H54 (cell line): Measurements from ENCODE around the gene SNRK.
"Not testable (repeated sequence)": the region's sequence is repeated elsewhere in the genome, so short reads cannot be mapped to it uniquely, and the experiment has no call there.

Experiments
- DNase-seq: peaks from one replicate; pipeline ENCODE4 v3.0.0; 2011; ENCODE audit warnings: low spot score, mixed read lengths; ENCODE audit not compliant: insufficient read length
- FAIRE-seq: peaks from 3 replicates; lab custom pipeline; 2011; peaks lifted over from hg19 to GRCh38; lab: Jason Lieb, UNC
- POLR2A ChIP-seq: IDR thresholded peaks from 2 replicates; pipeline ENCODE4 v1.6.1; 2011; ENCODE audit warnings: low read depth, mild to moderate bottlenecking, low read length

Gene SNRK

DNA sequence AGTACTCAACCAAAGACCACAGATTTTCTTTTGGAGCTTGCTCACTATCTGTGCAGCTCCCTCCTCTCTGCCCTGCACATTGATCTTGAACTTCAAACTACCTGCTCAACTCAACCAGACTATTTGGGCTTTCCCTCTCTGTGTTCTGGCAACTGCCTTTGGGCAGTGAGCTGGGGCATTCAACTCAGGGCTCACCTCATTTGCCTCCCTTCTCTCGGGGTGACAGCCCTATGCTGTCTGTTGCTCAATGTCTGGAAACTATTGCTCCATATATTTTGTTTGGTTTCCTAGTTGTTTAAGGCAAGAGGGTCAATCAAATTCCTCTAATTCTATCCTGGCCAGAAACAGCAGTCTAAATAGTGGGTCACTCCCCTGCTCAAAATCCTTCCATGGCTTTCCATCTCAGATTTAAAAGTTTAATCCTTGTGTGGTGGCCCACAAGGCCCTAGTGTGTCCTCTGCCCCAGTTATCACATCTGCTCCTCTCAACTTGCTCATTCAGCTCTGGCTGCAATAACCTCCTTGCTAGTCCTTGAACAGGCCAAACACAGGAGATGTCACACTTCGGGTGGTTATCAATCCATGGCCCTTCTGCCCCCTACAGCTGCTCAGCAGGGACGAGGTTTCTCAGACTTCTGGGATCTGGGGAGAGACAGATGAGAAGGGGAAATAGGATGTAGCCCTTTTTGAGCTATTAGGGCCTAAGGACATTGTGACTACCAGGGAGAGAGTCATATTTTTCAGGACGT lies 67.8 kb downstream of the SNRK start:
- FAIRE-seq (no peak), DNase-seq (no peak)
- TF ChIP-seq POLR2A, result no peak

DNA sequence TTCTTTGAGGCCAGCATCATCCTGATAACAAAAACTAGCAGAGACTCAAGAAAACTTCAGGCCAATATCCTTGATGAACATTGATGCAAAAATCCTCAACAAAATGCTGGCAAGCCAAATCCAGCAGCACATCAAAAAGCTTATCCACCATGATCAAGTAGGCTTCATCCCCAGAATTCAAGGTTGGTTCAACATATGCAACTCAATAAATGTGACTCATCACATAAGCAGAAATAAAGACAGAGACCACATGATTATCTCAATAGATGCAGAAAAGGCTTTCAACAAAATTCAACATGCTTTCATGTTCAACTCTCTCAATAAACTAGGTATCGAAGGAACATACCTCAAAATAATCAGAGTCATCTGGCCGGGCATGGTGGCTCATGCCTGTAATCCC lies 69.7 kb downstream of the SNRK start:
- not testable (repeated sequence) for FAIRE-seq, DNase-seq

DNA sequence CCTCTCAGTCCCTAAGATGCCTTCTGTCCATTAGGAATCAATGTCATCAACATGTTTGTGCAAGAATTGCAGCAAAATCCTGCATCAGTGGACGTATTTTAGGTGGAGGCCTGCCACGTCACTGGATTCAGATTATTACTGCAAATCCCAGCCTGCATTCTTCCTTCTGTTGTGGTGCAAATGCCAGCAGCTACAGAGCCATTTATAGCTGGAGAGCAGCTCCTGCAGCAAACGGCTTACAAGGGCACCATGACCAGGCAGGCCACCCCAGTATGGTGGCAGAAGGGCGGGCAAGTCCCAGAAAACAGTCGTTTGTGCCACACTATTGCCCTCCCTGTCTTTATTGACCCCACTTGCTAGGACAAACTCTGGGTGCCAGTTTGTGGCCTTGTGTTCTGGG lies 74.7 kb downstream of the SNRK start:
- no peak for DNase-seq
- FAIRE-seq, result no peak
- no peak for TF ChIP-seq POLR2A

DNA sequence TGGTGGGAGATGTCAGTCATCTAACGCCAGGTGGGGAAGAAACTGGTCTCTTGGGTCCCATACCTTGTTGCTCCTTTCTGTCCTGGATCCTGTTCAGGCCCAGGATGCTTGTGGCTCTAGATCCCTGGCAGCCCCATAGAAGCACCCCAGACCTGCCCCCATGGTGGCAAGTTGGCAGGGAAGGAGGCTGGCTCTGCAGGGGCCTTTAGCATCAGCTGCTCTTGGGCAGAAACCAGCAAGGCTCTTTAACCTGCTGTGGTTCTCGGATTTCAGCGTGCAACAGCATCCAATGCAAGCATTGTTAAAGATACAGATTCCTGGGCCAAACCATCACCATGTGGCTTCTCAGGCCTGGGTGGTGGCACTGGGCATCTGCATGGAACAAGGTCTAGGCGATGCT lies 75.8 kb downstream of the SNRK start:
- FAIRE-seq, result no peak
- DNase-seq, result no peak
- no peak for TF ChIP-seq POLR2A

DNA sequence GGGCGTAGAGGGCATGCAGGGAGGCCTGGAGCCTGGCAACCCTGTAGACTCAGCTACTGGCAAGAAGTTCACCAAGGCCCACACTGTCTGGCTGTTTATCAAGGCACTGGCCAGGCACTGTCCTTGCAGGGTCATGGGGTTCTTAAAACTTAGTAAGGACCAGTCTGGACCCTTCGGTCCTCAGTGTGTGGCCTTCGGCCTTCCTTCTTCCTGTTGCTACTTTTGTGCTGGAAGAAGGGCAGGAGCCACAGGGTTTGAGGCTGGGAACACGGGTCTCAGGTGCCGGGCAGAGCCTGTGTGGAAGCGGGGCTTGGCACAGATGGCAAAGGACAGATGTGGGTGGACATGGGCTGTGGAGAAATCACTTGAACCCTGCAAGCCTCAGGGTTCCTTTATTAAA lies 76.6 kb downstream of the SNRK start:
- no peak for DNase-seq
- TF ChIP-seq POLR2A, result no peak
- FAIRE-seq, result no peak

DNA sequence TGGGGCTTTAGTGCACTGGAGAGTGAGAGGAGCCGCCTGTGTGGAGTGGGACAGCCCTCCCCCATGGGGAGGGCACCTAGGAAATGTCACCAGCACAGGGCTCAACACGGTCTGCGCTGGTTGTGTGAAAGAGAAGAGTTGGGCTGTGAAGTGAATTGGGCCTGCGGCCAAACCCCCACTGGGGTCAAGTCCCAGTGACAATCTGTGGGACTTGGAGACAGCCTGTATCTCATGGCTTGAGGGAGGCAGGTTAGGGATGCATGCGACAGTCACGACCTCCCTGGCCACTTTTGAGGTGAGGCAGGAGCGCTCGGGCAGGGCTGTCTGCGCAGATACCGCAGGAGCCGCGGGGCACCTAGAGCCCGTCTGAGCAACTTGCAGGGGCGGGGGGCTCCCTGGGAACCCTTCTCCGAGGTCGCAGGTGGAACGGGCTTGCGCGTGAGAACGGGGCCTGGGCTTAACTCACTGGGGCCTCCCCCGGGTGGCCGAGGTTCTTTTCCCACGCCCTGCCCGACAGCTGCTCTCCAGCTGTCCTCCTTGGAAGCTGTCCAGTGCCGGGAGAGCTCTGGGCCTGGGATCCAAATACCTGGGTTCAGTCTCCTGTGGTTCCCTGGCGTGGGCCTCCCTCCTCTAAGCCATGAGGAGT lies 77.4 kb downstream of the SNRK start:
- TF ChIP-seq POLR2A, result no peak
- no peak for FAIRE-seq
- no peak for DNase-seq

DNA sequence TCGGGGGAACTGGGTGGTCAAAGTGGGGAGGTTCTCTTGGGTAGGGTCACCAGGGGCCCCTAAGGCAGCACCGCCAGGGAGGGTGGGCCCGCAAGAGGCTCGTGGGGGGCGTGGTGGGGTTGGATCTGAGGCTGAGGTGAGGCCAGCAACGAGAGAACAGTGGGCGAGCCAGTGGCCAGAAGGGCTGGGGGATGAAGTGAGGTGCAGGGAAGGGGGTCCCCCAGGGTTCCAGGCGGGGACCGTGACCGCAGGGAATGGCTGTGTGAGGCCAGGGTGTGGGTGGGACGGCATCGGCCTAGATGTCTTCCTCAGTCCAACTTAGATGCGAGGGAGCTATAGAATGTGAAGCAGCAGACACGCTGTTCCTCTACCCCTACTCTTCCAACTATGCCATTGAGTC lies 78.2 kb downstream of the SNRK start:
- no peak for FAIRE-seq
- no peak for TF ChIP-seq POLR2A
- no peak for DNase-seq

DNA sequence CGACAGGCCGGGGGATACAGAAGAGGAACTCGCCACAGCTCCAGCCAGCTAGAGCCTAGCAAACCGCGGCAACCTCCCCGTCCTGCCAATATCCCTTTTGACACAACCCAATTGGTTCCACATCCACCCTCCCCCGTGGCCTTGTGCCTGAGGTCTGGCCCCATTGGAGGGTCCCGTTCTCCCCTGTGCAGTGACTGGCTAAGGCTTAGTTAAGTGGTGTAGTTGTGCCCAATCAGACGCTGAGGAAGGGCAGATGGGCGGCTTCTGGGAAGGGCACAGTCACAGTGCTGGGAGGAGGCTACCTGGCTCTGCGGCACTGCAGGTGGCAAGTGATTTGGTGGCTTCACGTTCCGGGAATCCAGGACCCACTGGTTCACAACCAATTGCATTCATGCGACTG lies 78.6 kb downstream of the SNRK start:
- FAIRE-seq (no peak), DNase-seq (no peak)
- no peak for TF ChIP-seq POLR2A

DNA sequence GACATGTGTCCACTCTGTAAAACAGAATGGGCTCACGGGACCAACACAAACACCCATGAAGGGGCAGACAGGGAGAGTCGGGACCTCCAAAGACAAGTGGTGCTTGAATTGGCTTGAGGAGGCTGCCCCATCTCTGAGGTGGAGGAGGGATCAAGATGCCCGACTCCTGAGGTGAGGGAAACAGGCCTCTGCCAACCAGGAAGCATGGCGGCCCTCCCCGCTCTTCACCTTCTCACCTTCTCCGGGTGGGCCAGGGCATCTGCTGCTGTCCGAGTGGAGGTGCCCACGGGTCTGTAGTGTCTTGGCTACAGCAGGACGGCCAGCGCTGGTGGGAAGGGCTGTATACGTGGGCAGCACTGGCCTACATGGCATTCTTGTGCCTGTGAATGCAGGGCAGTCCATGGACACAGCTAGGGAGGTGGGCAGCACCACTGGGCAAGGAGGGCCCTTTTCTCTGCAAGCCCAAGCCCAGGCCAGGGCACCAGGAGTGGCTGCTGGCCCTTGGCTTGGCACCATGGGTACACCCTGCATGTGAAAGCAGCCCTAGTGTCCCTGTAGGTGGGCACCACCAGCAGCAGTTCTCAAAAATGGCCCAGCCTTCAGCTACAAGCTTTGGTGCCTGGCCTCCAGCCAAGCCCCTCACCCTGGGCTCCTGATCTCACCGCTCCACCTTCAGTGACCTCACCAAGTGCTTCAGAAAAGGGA lies 79.4 kb downstream of the SNRK start:
- no peak for DNase-seq
- no peak for TF ChIP-seq POLR2A
- no peak for FAIRE-seq

DNA sequence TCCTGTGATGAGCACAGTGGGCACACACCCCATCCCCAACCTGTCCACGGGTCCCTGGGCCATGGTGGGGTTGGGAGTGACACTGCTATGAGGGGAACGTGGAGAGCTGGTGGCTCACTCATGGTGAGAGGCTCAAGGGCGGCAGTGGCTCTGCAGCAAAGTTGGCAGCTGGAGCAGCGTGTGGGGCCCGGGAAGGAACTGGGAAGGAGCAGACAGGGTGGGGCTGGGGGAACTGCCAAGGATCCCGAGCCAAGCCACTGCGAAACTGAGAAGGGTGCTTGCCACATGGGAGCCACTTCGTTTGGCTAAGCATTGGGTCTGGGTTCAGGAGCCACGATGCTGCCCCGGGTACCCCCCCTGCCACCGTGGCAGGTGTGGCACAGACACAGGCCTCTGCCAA lies 80.1 kb downstream of the SNRK start:
- no peak for TF ChIP-seq POLR2A
- no peak for FAIRE-seq
- DNase-seq, result no peak

DNA sequence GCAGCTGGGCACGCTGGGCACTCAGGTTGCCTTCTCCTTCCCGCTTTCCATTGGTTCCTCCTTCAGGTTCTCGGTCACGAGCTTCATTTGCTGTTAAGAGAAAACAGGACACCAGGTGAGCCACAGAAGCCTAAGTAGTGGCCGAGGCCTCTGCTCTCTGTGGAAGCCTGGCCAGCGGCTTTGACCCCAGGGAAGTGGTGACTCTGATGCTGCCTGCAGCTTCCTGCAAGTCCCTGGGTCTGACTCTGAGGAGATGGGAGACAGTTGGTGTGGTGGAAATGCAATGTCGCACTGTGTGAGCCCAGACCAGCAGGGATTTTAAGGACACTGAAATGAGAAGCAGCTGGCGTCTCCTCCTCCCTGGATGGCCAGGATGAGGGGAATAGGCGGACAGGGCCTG lies 80.5 kb downstream of the SNRK start:
- FAIRE-seq (no peak), DNase-seq (no peak)
- TF ChIP-seq POLR2A, result no peak

DNA sequence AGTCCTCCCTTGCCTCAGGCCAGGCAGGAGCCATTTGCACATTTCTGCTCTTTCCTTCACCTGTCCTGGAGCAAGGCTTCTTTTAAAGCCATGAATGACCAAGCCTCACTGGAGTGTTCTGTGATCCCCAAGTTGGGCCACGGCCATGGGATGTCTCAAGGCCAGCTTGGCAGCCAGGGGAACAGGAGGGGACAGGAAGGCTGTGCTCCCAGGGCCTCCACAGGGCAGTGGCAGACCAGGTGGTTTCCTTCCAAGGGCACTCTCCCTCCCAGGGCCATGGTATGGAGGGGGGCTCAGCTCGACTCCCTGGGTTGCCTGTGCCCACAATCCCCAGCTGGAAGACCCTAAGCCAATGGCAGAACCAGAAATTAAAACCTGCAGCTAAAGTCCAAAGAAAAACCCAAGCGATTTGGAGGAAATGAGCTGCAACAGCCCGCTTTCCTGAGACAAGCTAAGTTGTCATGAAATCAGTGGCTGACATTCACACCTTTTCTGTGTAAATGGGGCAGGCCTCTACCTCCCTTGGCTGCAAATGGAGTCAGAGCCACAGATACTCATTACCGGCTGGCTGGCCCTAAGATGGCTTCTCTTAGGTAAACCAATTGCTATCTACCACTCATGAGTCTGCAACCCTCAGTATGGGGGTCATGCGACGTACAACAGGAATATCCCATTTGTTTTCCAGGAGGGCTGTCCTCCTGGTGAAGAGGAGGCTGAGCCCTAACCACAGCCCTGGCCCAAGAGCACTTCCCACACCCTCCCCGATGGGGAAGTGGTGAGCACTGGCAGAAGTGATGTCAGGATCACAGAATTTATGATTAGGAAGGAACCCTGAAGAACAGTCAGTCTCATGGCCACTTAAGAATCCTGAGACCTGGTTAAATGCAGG lies 83.3 kb downstream of the SNRK start:
- no peak for DNase-seq
- no peak for FAIRE-seq
- TF ChIP-seq POLR2A, result no peak

DNA sequence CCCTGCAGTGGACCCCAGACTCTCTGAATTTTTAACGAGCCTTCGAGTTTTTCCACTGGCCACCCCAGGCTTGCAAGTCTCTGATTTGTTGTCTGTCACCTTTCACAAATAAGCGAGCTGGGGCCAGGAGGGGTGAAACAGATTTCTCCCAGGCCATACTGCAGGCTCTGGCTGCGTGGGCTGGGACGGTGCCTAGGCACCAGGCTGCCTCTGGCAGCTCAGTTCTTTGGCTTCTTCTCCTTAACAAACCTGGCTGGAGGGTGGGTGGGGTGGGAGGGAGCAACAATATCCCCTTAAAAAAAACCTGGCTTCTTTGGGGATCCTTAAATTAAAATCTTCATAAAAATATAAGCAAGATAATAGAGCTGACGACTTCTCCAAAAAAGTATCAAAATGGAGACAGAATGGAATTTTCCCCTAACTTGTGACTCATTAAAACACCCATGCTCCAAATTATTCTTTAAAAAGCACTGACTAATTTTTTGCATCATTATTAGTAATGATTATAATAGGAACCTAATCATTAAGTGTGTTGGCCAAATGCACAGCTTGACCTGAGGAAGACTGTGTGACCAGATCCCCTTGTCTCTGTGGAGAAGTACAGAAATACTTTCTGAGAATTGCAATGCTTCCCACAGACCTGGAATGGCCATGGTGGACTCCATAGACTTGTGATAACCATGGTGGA lies 84.1 kb downstream of the SNRK start:
- no peak for FAIRE-seq
- TF ChIP-seq POLR2A, result no peak
- DNase-seq, result no peak
